HepG2 (cell line): Measurements from ENCODE around the gene CELSR3. TPM values are rescaled to one million over a fixed set of nuclear protein-coding genes. Genes with fewer than 3 reads are reported as not detected.
A peak's percentile ranks its signal among the peaks of the same experiment; 100 is the strongest.

Experiments used
- ATAC-seq: fragments of 200-7000 bp; cut with Tn5 transposase; 3 replicates; pipeline ENCODE4 v1.9.1; 2020; ENCODE audit warnings: mild to moderate bottlenecking, moderate library complexity
- BruUV-seq: library from RNA; stranded (reverse); fragments of 400-500 nt; replicated peaks from 2 replicates; lab custom pipeline; 2021; lab: Mats Ljungman, UMichigan
- CTCF ChIA-PET: fragments of 300-600 bp; formaldehyde crosslinking; extraction: SDS; loops from one replicate; lab custom pipeline; 2021; ENCODE audit warnings: low total read pairs, inconsistent platforms, low intra/inter-chr PET ratio; lab: Yijun Ruan, JAX
- POLR2A ChIA-PET: fragments of 350-600 bp; sonication (Branson Sonifier 250); formaldehyde crosslinking; loops from one replicate; lab custom pipeline; 2020; ENCODE audit warnings: antibody characterized with exemption, inconsistent platforms; lab: Yijun Ruan, JAX
- DNase-seq: peaks from one replicate; pipeline ENCODE4 v3.0.0-alpha.2; 2015; ENCODE audit warnings: low spot score
- FAIRE-seq: peaks from 3 replicates; lab custom pipeline; 2011; peaks lifted over from hg19 to GRCh38; lab: Jason Lieb, UNC
- H2AFZ ChIP-seq: one replicate; pipeline ENCODE4 v1.6.1; 2011; ENCODE audit warnings: low read length, inconsistent platforms
- H3K27ac ChIP-seq: fragments of 300-600 bp; 3 replicates; pipeline ENCODE4 v1.8.0; 2011; ENCODE audit warnings: mixed run types, mild to moderate bottlenecking, mixed read lengths, low read length, inconsistent platforms; ENCODE audit not compliant: insufficient read depth; ENCODE audit errors: extremely low read length
- H3K27me3 ChIP-seq, 2 experiments: fragments of 200-600 bp in 1 of 2; 2 replicates in 1 of 2; 3 replicates in 1 of 2; pipeline versions ENCODE4 v1.6.0 to v1.8.0; 2011; ENCODE audit warnings: low read length in 2 of 2, mild to moderate bottlenecking in 2 of 2, moderate library complexity in 2 of 2, inconsistent platforms in 1 of 2; ENCODE audit not compliant: insufficient read depth in 2 of 2, control insufficient read depth in 1 of 2
- H3K36me3 ChIP-seq, 2 experiments: fragments of 200-600 bp in 1 of 2; replicated peaks in 1 of 2; 2 replicates in 1 of 2; 3 replicates in 1 of 2; pipeline versions ENCODE4 v1.5.1 to v1.8.0; 2011; ENCODE audit warnings: low read length in 2 of 2, inconsistent platforms in 1 of 2; ENCODE audit not compliant: insufficient read depth in 2 of 2, control insufficient read depth in 1 of 2
- H3K4me1 ChIP-seq: 2 replicates; pipeline ENCODE4 v1.5.1; 2012; ENCODE audit warnings: low read length, inconsistent platforms; ENCODE audit not compliant: insufficient read depth
- H3K4me2 ChIP-seq: 2 replicates; pipeline ENCODE4 v1.6.0; 2011; ENCODE audit warnings: low read depth, low read length, inconsistent platforms
- H3K4me3 ChIP-seq, 3 experiments: fragments of 200-600 bp in 1 of 3; sonication (generic), shearing (Covaris generic) in 1 of 3; replicated peaks in 1 of 3; 2 replicates each; pipeline ENCODE4 v1.5.1; 2011 to 2016; ENCODE audit warnings: low read length in 3 of 3, inconsistent platforms in 2 of 3, low read depth in 2 of 3, mild to moderate bottlenecking in 2 of 3, control low read depth in 1 of 3, mixed read lengths in 1 of 3; ENCODE audit not compliant: insufficient read depth in 1 of 3
- H3K79me2 ChIP-seq: one replicate; pipeline ENCODE4 v1.6.1; 2011; ENCODE audit warnings: low read length, inconsistent platforms; ENCODE audit not compliant: insufficient read depth
- H3K9ac ChIP-seq: 2 replicates; pipeline ENCODE4 v1.6.0; 2011; ENCODE audit warnings: mild to moderate bottlenecking, low read depth, low read length, inconsistent platforms; ENCODE audit not compliant: insufficient read depth
- H3K9me3 ChIP-seq: 2 replicates; pipeline ENCODE4 v1.5.1; 2012; ENCODE audit warnings: mild to moderate bottlenecking, low read length
- H4K20me1 ChIP-seq: 2 replicates; pipeline ENCODE4 v1.6.0; 2011; ENCODE audit warnings: inconsistent platforms, mild to moderate bottlenecking, low read length, moderate library complexity; ENCODE audit not compliant: insufficient read depth
- AGO2 ChIP-seq: fragments of 200-400 bp; formaldehyde crosslinking; optimal IDR thresholded peaks from 2 replicates; pipeline ENCODE3; 2017; ENCODE audit warnings: mild to moderate bottlenecking, low read depth, low read length, moderate library complexity
- ASH2L ChIP-seq: fragments of 300-600, 200-600 bp; sonication (generic); IDR thresholded peaks from 2 replicates; pipeline ENCODE4 v1.7.0; 2017; ENCODE audit warnings: low read depth, mild to moderate bottlenecking, moderate library complexity, mixed read lengths, low read length; ENCODE audit not compliant: insufficient read length
- BCL3 ChIP-seq: sonication (generic); formaldehyde crosslinking; IDR thresholded peaks from 2 replicates; pipeline ENCODE4 v1.5.1; 2020; ENCODE audit warnings: mild to moderate bottlenecking, missing genetic modification reagents, moderate library complexity
- DPF2 ChIP-seq: sonication (generic); formaldehyde crosslinking; IDR thresholded peaks from 2 replicates; pipeline ENCODE4 v1.4.0; 2020; ENCODE audit warnings: mild to moderate bottlenecking, low read depth, missing genetic modification reagents, borderline replicate concordance
- GATAD1 ChIP-seq: IDR thresholded peaks from 2 replicates; pipeline ENCODE4 v1.6.1; 2016; ENCODE audit warnings: missing genetic modification reagents, missing compliant biosample characterization
- HNRNPL ChIP-seq: fragments of 200-400 bp; formaldehyde crosslinking; IDR thresholded peaks from 2 replicates; pipeline ENCODE4 v1.6.1; 2017; ENCODE audit warnings: mild to moderate bottlenecking, low read depth, low read length
- KDM1A ChIP-seq: IDR thresholded peaks from 2 replicates; pipeline ENCODE4 v1.6.1; 2016; ENCODE audit warnings: missing compliant biosample characterization
- KDM3A ChIP-seq: IDR thresholded peaks from 2 replicates; pipeline ENCODE4 v1.6.1; 2018; ENCODE audit warnings: low read depth, missing compliant biosample characterization
- MXI1 ChIP-seq: IDR thresholded peaks from 3 replicates; pipeline ENCODE4 v1.6.1; 2012; ENCODE audit warnings: low read depth, low read length, inconsistent platforms, borderline replicate concordance
- MYNN ChIP-seq: sonication (generic); formaldehyde crosslinking; IDR thresholded peaks from 2 replicates; pipeline ENCODE4 v1.4.0; 2020; ENCODE audit warnings: mild to moderate bottlenecking, low read depth, missing genetic modification reagents
- PHF21A ChIP-seq: sonication (generic); formaldehyde crosslinking; IDR thresholded peaks from 2 replicates; pipeline ENCODE4 v1.5.0; 2020; ENCODE audit warnings: mild to moderate bottlenecking, missing genetic modification reagents
- POGZ ChIP-seq: sonication (generic); formaldehyde crosslinking; IDR thresholded peaks from 2 replicates; pipeline ENCODE4 v1.4.0; 2020; ENCODE audit warnings: mild to moderate bottlenecking, missing genetic modification reagents
- RARA ChIP-seq: IDR thresholded peaks from 2 replicates; pipeline ENCODE4 v1.6.1; 2016; ENCODE audit warnings: missing genetic modification reagents, missing compliant biosample characterization
- STAT6 ChIP-seq: sonication (generic); formaldehyde crosslinking; IDR thresholded peaks from 2 replicates; pipeline ENCODE4 v1.4.0; 2020; ENCODE audit warnings: missing genetic modification reagents, mild to moderate bottlenecking, borderline replicate concordance
- TCF7 ChIP-seq: sonication (generic); IDR thresholded peaks from 2 replicates; pipeline ENCODE4 v1.6.1; 2016; ENCODE audit warnings: antibody characterized with exemption, low read depth
- ZNF205 ChIP-seq: IDR thresholded peaks from 2 replicates; pipeline ENCODE4 v1.6.1; 2018; ENCODE audit warnings: missing biosample characterization, missing genetic modification reagents
- ZNF264 ChIP-seq: sonication (generic); formaldehyde crosslinking; IDR thresholded peaks from 2 replicates; pipeline ENCODE4 v1.4.0; 2020; ENCODE audit warnings: missing genetic modification reagents
- ZNF556 ChIP-seq: sonication (generic); formaldehyde crosslinking; IDR thresholded peaks from 2 replicates; pipeline ENCODE4 v1.4.0; 2020; ENCODE audit warnings: mild to moderate bottlenecking, missing genetic modification reagents, borderline replicate concordance
- WGBS: methylation state at CpG from one replicate; pipeline ENCODE4 v1.1.6; 2017; ENCODE audit warnings: low lambda C conversion rate; 5-methylcytosine and 5-hydroxymethylcytosine counted together
- in situ Hi-C: cut with HindIII; loops from 2 replicates; pipeline ENCODE4 v1.10.0; 2017; ENCODE audit warnings: low pct_unique_long_range_greater_than_20kb; ENCODE audit not compliant: extremely low pct_ligation_motif_present
- intact Hi-C: fragments of 100-400 bp; cut with micrococcal nuclease; formaldehyde crosslinking; loops from one replicate; pipeline ENCODE4 v1.10.0; 2022; ENCODE audit not compliant: unreplicated experiment
- polyA plus RNA-seq, 8 experiments: library from polyadenylated mRNA; depleted of rRNA in 3 of 8; stranded (reverse) in 7 of 8; unstranded in 1 of 8; fragments of >200 nt; fragmentation: Illumina TruSeq in 4 of 8; extraction: Trizol in 4 of 8; gene quantifications; 2 replicates each; pipeline versions ENCODE4 v1.2.1 to v1.2.3, GENCODE V29; 2011 to 2016; ENCODE audit warnings: low read depth in 4 of 8, missing spikeins in 1 of 8, mixed read lengths in 1 of 8; ENCODE audit not compliant: insufficient read depth in 1 of 8
- total RNA-seq, 5 experiments: library from RNA; depleted of rRNA; stranded (reverse); fragments of >200 nt; fragmentation: Illumina TruSeq; extraction: Trizol; gene quantifications; 2 replicates each; pipeline ENCODE4 v1.2.3, GENCODE V29; 2016; ENCODE audit warnings: low read depth in 1 of 5
- TF ChIP-seq, protein P1 (sequence below): IDR thresholded peaks from 2 replicates; pipeline ENCODE4 v1.6.1; 2012; ENCODE audit warnings: low read depth, low read length, improper control_type of control experiment

Gene CELSR3
- total and polyA plus RNA-seq, 2 of the 13 experiments (the other 11 are each of a cell fraction or from before 2014, with no cell fraction given): 5.4 to 6.7 TPM

GRCh38 chr3:48623851-48624547, 38.7 kb downstream of the CELSR3 start:
- H3K9ac ChIP-seq: peak overlapping the region; percentile 73
- intact Hi-C loops: loop anchor here (5.0 kb wide), 1 partner anchor 67 kb away; the partner anchor contains the start of gene PFKFB4
- CTCF ChIA-PET: no interaction called here
- TF ChIP-seq GATAD1 (peak; percentile 54), PHF21A (CRISPR knock-in tag) (peak; percentile 96), POGZ (CRISPR knock-in tag) (no peak), ASH2L (peak; percentile 31), HNRNPL (no peak), BCL3 (0 out of 2 replicates have a peak, but pooled peaks have one; percentile 15), RARA (CRISPR knock-in tag) (peak; percentile 55), ZNF556 (0 out of 2 replicates have a peak, but pooled peaks have one; percentile 5), MYNN (0 out of 2 replicates have a peak, but pooled peaks have one; percentile 39), TCF7 (peak; percentile 82), KDM1A (CRISPR knock-in tag) (0 out of 2 replicates have a peak, but pooled peaks have one; percentile 5), MXI1 (peak; percentile 31; the same call in 1 of the 3 replicates), KDM3A (CRISPR knock-in tag) (peak; percentile 19; the same call in 1 of the 2 replicates), AGO2 (no peak), ZNF264 (CRISPR knock-in tag) (0 out of 2 replicates have a peak, but pooled peaks have one; percentile 5), ZNF205 (CRISPR knock-in tag) (peak; percentile 70), STAT6 (0 out of 2 replicates have a peak, but pooled peaks have one; percentile 51), DPF2 (CRISPR knock-in tag) (peak; percentile 69; the same call in 1 of the 2 replicates)
- TF ChIP-seq, protein P1, sequence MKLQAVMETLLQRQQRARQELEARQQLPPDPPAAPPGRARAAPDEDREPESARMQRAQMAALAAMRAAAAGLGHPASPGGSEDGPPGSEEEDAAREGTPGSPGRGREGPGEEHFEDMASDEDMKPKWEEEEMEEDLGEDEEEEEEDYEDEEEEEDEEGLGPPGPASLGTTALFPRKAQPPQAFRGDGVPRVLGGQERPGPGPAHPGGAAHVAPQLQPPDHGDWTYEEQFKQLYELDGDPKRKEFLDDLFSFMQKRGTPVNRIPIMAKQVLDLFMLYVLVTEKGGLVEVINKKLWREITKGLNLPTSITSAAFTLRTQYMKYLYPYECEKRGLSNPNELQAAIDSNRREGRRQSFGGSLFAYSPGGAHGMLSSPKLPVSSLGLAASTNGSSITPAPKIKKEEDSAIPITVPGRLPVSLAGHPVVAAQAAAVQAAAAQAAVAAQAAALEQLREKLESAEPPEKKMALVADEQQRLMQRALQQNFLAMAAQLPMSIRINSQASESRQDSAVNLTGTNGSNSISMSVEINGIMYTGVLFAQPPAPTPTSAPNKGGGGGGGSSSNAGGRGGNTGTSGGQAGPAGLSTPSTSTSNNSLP: peak; percentile 48; the same call in 1 of the 2 replicates

More at GRCh38 chr3:48623851-48624547, 38.7 kb downstream of the CELSR3 start:
- peaks cover 14 to 40% of the 10 kb centered on the region in 2 experiments for H3K36me3 ChIP-seq
- in situ Hi-C loops: no loop called here
- H3K79me2 ChIP-seq: no peaks in the 10 kb centered on the region
- H3K4me2 ChIP-seq: peak overlapping the region; percentile 60
- H3K9me3 ChIP-seq: no peaks in the 10 kb centered on the region
- peaks cover 72% of the 10 kb centered on the region for H3K4me1 ChIP-seq
- no TSS peak for BruUV-seq
- no peaks in the 10 kb centered on the region for H3K27me3 ChIP-seq
- peak; percentile 79 for FAIRE-seq
- peak; percentile 93 for DNase-seq
- WGBS: 19% methylated on average over 4 of the region's 6 CpGs
- H3K4me3 ChIP-seq: peak overlapping the region; percentile 8 to 41 (median 23); a peak in 4 of 6 replicates
- H4K20me1 ChIP-seq: no peaks in the 10 kb centered on the region
- peak overlapping the region; percentile 93 for H3K27ac ChIP-seq
- POLR2A ChIA-PET: interaction anchor here (0.6 to 7.5 kb wide), 20 partner anchors 8 to 193 kb away, joined by 3 to 140 read pairs (median 4); partner anchors contain the start of genes CCDC51, CELSR3, IP6K2 and PFKFB4
- no peak overlapping the region for H2AFZ ChIP-seq
- peak; percentile 71 for ATAC-seq
